ENCODE results near the gene MGLL. TPM values are rescaled to one million over a fixed set of nuclear protein-coding genes. Genes with fewer than 3 reads are reported as not detected.

The MGLL gene
- total and polyA plus RNA-seq, 9 of the 15 experiments (the other 6 are each of a cell fraction or from before 2014, with no cell fraction given) = 0.12 to 0.32 (median 0.18) TPM; not detected in 6

GRCh38 chr3:127732879-127733350 lies 89.4 kb downstream of the MGLL start:
- ChIA-PET POLR2A (interaction anchor here (1.2 kb wide), 1 partner anchor 11 kb away, joined by 4 read pairs; no protein-coding TSS in a partner anchor), CTCF (ENCODE audit: low intra/inter-chr PET ratio) (no interaction called here)
- no peaks in the 10 kb centered on the region for H3K9me3 ChIP-seq (replicated peaks; ENCODE audit: control insufficient read depth, insufficient read depth, low read depth, low read length)
- 17% methylated on average over 9 of the region's 9 CpGs for WGBS (ENCODE audit: insufficient coverage, low coverage, missing lambda C conversion rate)
- intact Hi-C loops (cut with micrococcal nuclease) (no loop called here), in situ Hi-C loops (cut with MboI) (no loop called here)
- no peaks in the 10 kb centered on the region for H4K20me1 ChIP-seq (replicated peaks; ENCODE audit: control insufficient read depth, insufficient read depth, low read length)
- no peak overlapping the region for H3K27ac ChIP-seq (ENCODE audit: extremely low read depth, low read depth, low read length)
- no peak overlapping the region for H3K4me3 ChIP-seq
- peaks cover 17 to 32% of the 10 kb centered on the region in 2 experiments; a peak in 4 of 5 replicates for H3K4me1 ChIP-seq (replicated peaks in 1 of 2; ENCODE audit: control insufficient read depth in 2 of 2, insufficient read depth in 2 of 2, low read length in 2 of 2)
- H2AFZ ChIP-seq (ENCODE audit: low read depth, low read length) = peak overlapping the region; percentile 72
- peak overlapping the region in 1 of 2 experiments; percentile 68; a peak in 1 of 4 replicates for H3K9ac ChIP-seq (ENCODE audit: insufficient read depth in 1 of 2, low read depth in 2 of 2, low read length in 2 of 2)
- no peak for ATAC-seq
- peaks cover 0 to 10% of the 10 kb centered on the region in 2 experiments; a peak in 2 of 5 replicates for H3K27me3 ChIP-seq (ENCODE audit: control insufficient read depth in 2 of 2, insufficient read depth in 2 of 2, low read length in 2 of 2)
- no peaks in the 10 kb centered on the region for H3K36me3 ChIP-seq (ENCODE audit: control insufficient read depth, insufficient read depth, low read length)
- no TSS peak for BruUV-seq (replicated peaks)
- DNase-seq (ENCODE audit: extremely low read depth in 1 of 4, low spot score in 3 of 4) = no peak
- H3K79me2 ChIP-seq (ENCODE audit: control insufficient read depth, insufficient read depth, low read length) = no peaks in the 10 kb centered on the region
- FAIRE-seq = no peak
- no peak overlapping the region for H3K4me2 ChIP-seq (ENCODE audit: insufficient read depth, low read length)
- no peaks in the 10 kb centered on the region for H3K9me1 ChIP-seq (ENCODE audit: control insufficient read depth, insufficient read depth, low read length)
- peak; percentile 76; the same call in 1 of the 2 replicates for TF ChIP-seq BCL6 (CRISPR knock-in tag; IDR thresholded peaks at IDR 0.05)
- TF ChIP-seq ZBTB9 (CRISPR knock-in tag; IDR thresholded peaks at IDR 0.05) = peak; percentile 87
- TF ChIP-seq CREB5 (CRISPR knock-in tag; IDR thresholded peaks at IDR 0.05) = no peak
- peak in 2 of 3 experiments; percentile 56 to 78 for TF ChIP-seq YY1 (IDR thresholded peaks at IDR 0.05; ENCODE audit: borderline replicate concordance in 1 of 3, control insufficient read depth in 1 of 3, extremely low read depth in 1 of 3, insufficient read depth in 3 of 3, insufficient read length in 1 of 3, insufficient replicate concordance in 2 of 3, low read depth in 1 of 3, low read length in 2 of 3)
- no peak for TF ChIP-seq HMGN3 (IDR thresholded peaks at IDR 0.05; ENCODE audit: borderline replicate concordance, extremely low read depth, insufficient read length, low read depth, low read length)
- no peak for TF ChIP-seq ETV6 (IDR thresholded peaks at IDR 0.05; ENCODE audit: borderline replicate concordance in 1 of 2, low read depth in 2 of 2, low read length in 1 of 2)
- TF ChIP-seq ETV6 (CRISPR knock-in tag; IDR thresholded peaks at IDR 0.05; ENCODE audit: borderline replicate concordance) = no peak
- peak; percentile 91 for TF ChIP-seq SMAD4 (CRISPR knock-in tag; conservative IDR thresholded peaks at IDR 0.05)
- TF ChIP-seq GABPA (tag; conservative IDR thresholded peaks at IDR 0.05; ENCODE audit: low read depth) = peak; percentile 29; the same call in 1 of the 2 replicates
- peak; percentile 89 for TF ChIP-seq DDX20 (tag; IDR thresholded peaks at IDR 0.05; ENCODE audit: low read depth)
- TF ChIP-seq PTTG1 (tag; IDR thresholded peaks at IDR 0.05; ENCODE audit: low read depth) = peak; percentile 91
- peak; percentile 96 for TF ChIP-seq MEF2D (tag; conservative IDR thresholded peaks at IDR 0.05; ENCODE audit: low read depth)
- peak; percentile 70 for TF ChIP-seq TAF7 (tag; IDR thresholded peaks at IDR 0.05)
- no peak for TF ChIP-seq ZNF586 (CRISPR knock-in tag; conservative IDR thresholded peaks at IDR 0.05)
- 0 out of 2 replicates have a peak, but pooled peaks have one; percentile 51 for TF ChIP-seq ZNF830 (CRISPR knock-in tag; IDR thresholded peaks at IDR 0.05)
